GM23338 (cell line): ENCODE measurements around the gene FLNB. TPM values are rescaled to one million over a fixed set of nuclear protein-coding genes. Genes with fewer than 3 reads are reported as not detected.

ENCODE experiments used
- ATAC-seq: fragments of 200-7000 bp; cut with Tn5 transposase; 3 replicates; pipeline ENCODE4 v1.9.1; 2020
- DNase-seq: peaks from one replicate; pipeline ENCODE4 v3.0.0-alpha.2; 2015; ENCODE audit warnings: low spot score
- H2AFZ ChIP-seq: fragments of 200-600 bp; sonication (generic); 2 replicates; pipeline ENCODE4 v1.8.0; 2016; ENCODE audit warnings: antibody characterized with exemption, mild to moderate bottlenecking, moderate library complexity
- H3F3A ChIP-seq: fragments of 200-600 bp; sonication (generic); replicated peaks from 2 replicates; pipeline ENCODE4 v1.8.0; 2017; ENCODE audit warnings: antibody characterized with exemption, mixed run types, low read depth
- H3K27ac ChIP-seq: fragments of 200-600 bp; sonication (generic); 2 replicates; pipeline ENCODE4 v1.6.1; 2016; ENCODE audit warnings: low read depth
- H3K27me3 ChIP-seq: fragments of 200-600 bp; sonication (generic); 2 replicates; pipeline ENCODE4 v1.8.0; 2016; ENCODE audit warnings: mild to moderate bottlenecking, mixed run types, moderate library complexity; ENCODE audit not compliant: insufficient read depth
- H3K36me3 ChIP-seq: fragments of 200-600 bp; sonication (generic); 2 replicates; pipeline ENCODE4 v1.8.0; 2016; ENCODE audit warnings: mild to moderate bottlenecking; ENCODE audit not compliant: insufficient read depth
- H3K4me1 ChIP-seq: fragments of 200-600 bp; sonication (generic); 2 replicates; pipeline ENCODE4 v1.8.0; 2016; ENCODE audit warnings: mild to moderate bottlenecking, moderate library complexity; ENCODE audit not compliant: insufficient read depth
- H3K4me2 ChIP-seq: fragments of 200-600 bp; sonication (generic); 2 replicates; pipeline ENCODE4 v1.7.1; 2017; ENCODE audit warnings: mixed run types
- H3K4me3 ChIP-seq: fragments of 200-600 bp; sonication (generic); 2 replicates; pipeline ENCODE4 v1.6.1; 2016; ENCODE audit warnings: mixed run types
- H3K79me2 ChIP-seq: fragments of 200-600 bp; sonication (generic); replicated peaks from 2 replicates; pipeline ENCODE4 v1.8.0; 2017; ENCODE audit warnings: mild to moderate bottlenecking; ENCODE audit not compliant: insufficient read depth
- H3K9me2 ChIP-seq: fragments of 200-600 bp; sonication (generic); 2 replicates; pipeline ENCODE4 v1.8.0; 2017; ENCODE audit not compliant: insufficient read depth
- H4K20me1 ChIP-seq: fragments of 200-600 bp; sonication (generic); replicated peaks from 2 replicates; pipeline ENCODE4 v1.8.0; 2017; ENCODE audit warnings: mild to moderate bottlenecking; ENCODE audit not compliant: insufficient read depth
- H3K27ac Mint-ChIP-seq: 2 replicates; pipeline ENCODE4 v1.8.0; 2020; ENCODE audit warnings: inconsistent platforms, mild to moderate bottlenecking, moderate library complexity, mixed read lengths
- H3K27me3 Mint-ChIP-seq: 3 replicates; pipeline ENCODE4 v1.8.0; 2022; ENCODE audit warnings: low read depth, mild to moderate bottlenecking, moderate library complexity, mixed read lengths, inconsistent platforms; ENCODE audit not compliant: insufficient read depth, poor library complexity
- H3K36me3 Mint-ChIP-seq: 3 replicates; pipeline ENCODE4 v1.8.0; 2021; ENCODE audit warnings: low read depth, mild to moderate bottlenecking, inconsistent platforms, moderate library complexity, mixed read lengths
- H3K4me1 Mint-ChIP-seq: 3 replicates; pipeline ENCODE4 v1.8.0; 2020; ENCODE audit warnings: mild to moderate bottlenecking, inconsistent platforms, mixed read lengths
- H3K4me3 Mint-ChIP-seq: 3 replicates; pipeline ENCODE4 v1.8.0; 2021; ENCODE audit warnings: moderate library complexity, mild to moderate bottlenecking, inconsistent platforms, mixed read lengths
- H3K9me3 Mint-ChIP-seq: 3 replicates; pipeline ENCODE4 v1.8.0; 2020; ENCODE audit warnings: moderate library complexity, mild to moderate bottlenecking, inconsistent platforms, mixed read lengths
- CREB1 ChIP-seq: fragments of 250-450 bp; sonication (Bioruptor Pico); IDR thresholded peaks from 2 replicates; pipeline ENCODE4 v1.5.0; 2020; ENCODE audit warnings: low read depth, mild to moderate bottlenecking, moderate library complexity
- CTCF ChIP-seq, 2 experiments: fragments of 200-600 bp in 1 of 2; sonication (generic) in 1 of 2; conservative IDR thresholded peaks; 2 replicates each; pipeline versions ENCODE4 v1.5.1 to v1.6.1; 2016 to 2017; ENCODE audit warnings: antibody characterized with exemption in 2 of 2, low read depth in 2 of 2, mild to moderate bottlenecking in 2 of 2, moderate library complexity in 1 of 2
- ETS1 ChIP-seq: IDR thresholded peaks from 2 replicates; pipeline ENCODE4 v1.6.1; 2016; ENCODE audit warnings: antibody characterized with exemption
- EZH2 ChIP-seq: fragments of 200-600 bp; sonication (generic); IDR thresholded peaks from one replicate; pipeline ENCODE4 v1.8.0; 2017; ENCODE audit warnings: antibody characterized with exemption, mild to moderate bottlenecking, low read depth; ENCODE audit not compliant: unreplicated experiment
- EZH2phosphoT487 ChIP-seq: fragments of 200-600 bp; sonication (generic); IDR thresholded peaks from one replicate; pipeline ENCODE4 v1.8.1; 2018; ENCODE audit warnings: antibody characterized with exemption; ENCODE audit not compliant: unreplicated experiment
- JUNB ChIP-seq: IDR thresholded peaks from one replicate; pipeline ENCODE4 v1.6.1; 2016; ENCODE audit warnings: antibody characterized with exemption; ENCODE audit not compliant: unreplicated experiment
- NANOG ChIP-seq: IDR thresholded peaks from 2 replicates; pipeline ENCODE4 v1.6.1; 2016; ENCODE audit warnings: antibody characterized with exemption, borderline replicate concordance
- POLR2AphosphoS5 ChIP-seq: IDR thresholded peaks from 2 replicates; pipeline ENCODE4 v1.6.1; 2016; ENCODE audit warnings: antibody characterized with exemption, low read depth
- REST ChIP-seq: IDR thresholded peaks from one replicate; pipeline ENCODE4 v1.6.1; 2018; ENCODE audit warnings: antibody characterized with exemption; ENCODE audit not compliant: unreplicated experiment
- STAT1 ChIP-seq: IDR thresholded peaks from one replicate; pipeline ENCODE4 v1.6.1; 2016; ENCODE audit warnings: antibody characterized with exemption; ENCODE audit not compliant: unreplicated experiment
- ZNF114 ChIP-seq: fragments of 250-450 bp; sonication (Bioruptor Pico); IDR thresholded peaks from 2 replicates; pipeline ENCODE4 v1.5.0; 2020; ENCODE audit warnings: mild to moderate bottlenecking, moderate library complexity
- ZNF331 ChIP-seq: fragments of 250-450 bp; sonication (Bioruptor Pico); IDR thresholded peaks from 2 replicates; pipeline ENCODE4 v1.5.0; 2020; ENCODE audit warnings: low read depth, mild to moderate bottlenecking, moderate library complexity
- ZNF462 ChIP-seq: fragments of 250-450 bp; sonication (Bioruptor Pico); IDR thresholded peaks from 2 replicates; pipeline ENCODE4 v1.5.0; 2020; ENCODE audit warnings: mild to moderate bottlenecking, moderate library complexity
- polyA plus RNA-seq: library from polyadenylated mRNA; unstranded; fragments of >200 nt; fragmentation: Nextera tagmentation; extraction: Ambion mirVana; gene quantifications from 2 replicates; pipeline ENCODE4 v1.2.1, GENCODE V29; 2016
- total RNA-seq: library from RNA; depleted of rRNA; stranded (reverse); fragments of >200 nt; shearing (Covaris generic); gene quantifications from 2 replicates; pipeline ENCODE4 v1.2.3, GENCODE V29; 2014

Gene FLNB
- total and polyA plus RNA-seq, 2 experiments from 2014 or later, result 39.7 to 179 TPM

- Histone ChIP-seq H3K36me3 (no peaks in the 10 kb centered on the region), H4K20me1 (peaks cover 48% of the 10 kb centered on the region), H2AFZ (no peak overlapping the region), H3K27me3 (no peaks in the 10 kb centered on the region), H3K79me2 (peaks cover 100% of the 10 kb centered on the region), H3F3A (no peaks in the 10 kb centered on the region; the same call in 1 of the 2 replicates), H3K27ac (peak overlapping the region; percentile 81; the same call in 1 of the 2 replicates), H3K9me2 (no peaks in the 10 kb centered on the region), H3K4me2 (no peak overlapping the region), H3K4me1 (peaks cover 80% of the 10 kb centered on the region), H3K4me3 (no peak overlapping the region)
- no peaks in the 10 kb centered on the region; the same call in 2 of the 3 replicates for H3K36me3 Mint-ChIP-seq
- H3K27ac Mint-ChIP-seq, result no peak overlapping the region
- peak; percentile 6; the same call in 1 of the 3 replicates for ATAC-seq
- TF ChIP-seq EZH2, result no peak
- no peak for TF ChIP-seq CREB1
- TF ChIP-seq CTCF (conservative IDR thresholded peaks at IDR 0.05; ENCODE audit: low read depth in 2 of 2), result no peak
- TF ChIP-seq ZNF462 (CRISPR knock-in tag), result no peak
- TF ChIP-seq REST, result no peak
- TF ChIP-seq POLR2AphosphoS5, result no peak
- no peak for TF ChIP-seq JUNB
- no peak for TF ChIP-seq STAT1
- TF ChIP-seq ETS1, result no peak
- no peak for TF ChIP-seq EZH2phosphoT487
- no peak for TF ChIP-seq ZNF331 (CRISPR knock-in tag)
- no peak for TF ChIP-seq NANOG
- no peak for TF ChIP-seq ZNF114
- H3K9me3 Mint-ChIP-seq, result no peaks in the 10 kb centered on the region
- peaks cover 7% of the 10 kb centered on the region for H3K27me3 Mint-ChIP-seq
- no peak overlapping the region for H3K4me3 Mint-ChIP-seq
- H3K4me1 Mint-ChIP-seq, result peaks cover 68% of the 10 kb centered on the region
- no peak for DNase-seq
Measured at GRCh38 chr3:58013973-58014649, 5.9 kb downstream of the FLNB start.
